Activated CD4-positive, alpha-beta T cell treated with anti-CD3 and anti-CD28 coated beads, Interleukin-2, amount 50 U/mL, for 16 hours (primary cell): ENCODE results near the gene FKBP14.

Experiments
- DNase-seq: peaks from one replicate; pipeline ENCODE4 v3.0.0-alpha.2; 2020

FKBP14 gene, protein sequence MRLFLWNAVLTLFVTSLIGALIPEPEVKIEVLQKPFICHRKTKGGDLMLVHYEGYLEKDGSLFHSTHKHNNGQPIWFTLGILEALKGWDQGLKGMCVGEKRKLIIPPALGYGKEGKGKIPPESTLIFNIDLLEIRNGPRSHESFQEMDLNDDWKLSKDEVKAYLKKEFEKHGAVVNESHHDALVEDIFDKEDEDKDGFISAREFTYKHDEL

DNA sequence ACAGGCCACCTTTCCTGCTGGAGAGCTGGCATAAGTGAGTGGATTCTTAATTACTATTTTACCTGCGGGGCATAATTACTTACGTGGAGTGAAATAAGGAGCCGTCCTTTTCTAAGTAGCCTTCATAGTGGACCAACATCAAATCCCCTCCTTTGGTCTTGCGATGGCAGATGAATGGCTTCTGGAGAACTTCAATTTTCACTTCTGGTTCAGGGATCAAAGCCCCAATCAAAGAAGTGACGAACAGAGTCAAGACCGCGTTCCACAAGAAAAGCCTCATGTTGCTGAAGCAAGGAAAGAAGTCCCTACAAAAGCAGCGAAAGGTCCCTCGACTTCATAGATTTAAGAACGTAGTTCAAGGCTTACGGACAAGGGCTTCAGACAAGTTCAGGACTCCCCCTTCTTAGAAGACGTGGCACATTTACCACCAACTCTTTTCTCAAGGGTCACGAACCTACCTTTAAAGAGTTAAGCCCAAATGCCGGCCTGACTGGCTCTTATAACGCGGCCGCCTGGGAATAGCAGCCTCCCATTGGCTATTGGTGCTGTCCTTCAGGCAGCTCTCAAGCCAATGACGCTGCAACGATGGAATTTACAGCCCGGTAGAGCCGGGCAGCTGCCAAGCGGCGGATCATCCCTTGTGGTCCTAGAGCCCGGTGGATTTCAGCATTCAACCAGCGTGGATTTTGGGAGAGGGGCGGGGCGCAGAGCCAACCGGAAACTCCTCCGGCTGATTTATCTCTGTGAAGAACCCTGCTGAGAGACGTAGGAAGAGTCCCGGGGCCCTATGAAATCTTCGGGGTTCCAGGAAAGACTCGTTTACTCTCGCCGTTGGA lies at the start of gene FKBP14:
FKBP14 (minus strand) TSS at position 474 of the 836 bp plus-strand sequence; CDS start at position 280, 194 bp downstream.
- peak; percentile 96 for DNase-seq

DNA sequence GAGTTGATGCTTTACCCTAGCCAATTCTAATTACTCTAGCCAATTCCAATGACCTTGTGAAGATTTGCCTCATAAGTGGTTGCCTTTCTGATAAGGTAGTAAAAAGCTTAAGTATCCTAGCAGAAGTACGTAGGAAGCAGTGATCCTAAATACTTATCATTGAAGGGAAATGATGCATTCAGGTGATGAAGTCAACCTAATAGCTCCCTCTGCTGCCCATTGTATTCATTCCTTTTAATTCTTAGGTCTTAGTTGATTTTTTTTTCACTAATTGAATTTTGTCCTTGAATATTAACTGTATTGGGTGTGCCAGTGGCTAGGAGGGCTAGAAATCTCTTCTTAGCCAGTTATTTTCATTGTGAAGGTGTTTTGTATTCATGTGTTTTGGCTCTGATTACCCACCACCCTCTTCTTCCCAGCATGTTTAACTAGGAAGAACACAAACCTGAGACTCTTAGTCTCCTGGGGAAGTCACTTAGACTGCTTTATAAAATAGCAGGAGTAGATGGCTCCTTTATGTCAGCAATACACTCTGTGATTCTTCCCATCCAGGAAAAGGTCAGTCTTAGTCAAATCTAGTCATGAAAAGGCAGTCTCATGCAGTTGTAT lies 48.0 kb upstream of the FKBP14 start:
- DNase-seq = peak; percentile 18

GRCh38 chr7:30072735-30073134 lies 46.2 kb upstream of the FKBP14 start:
- no peak for DNase-seq

DNA sequence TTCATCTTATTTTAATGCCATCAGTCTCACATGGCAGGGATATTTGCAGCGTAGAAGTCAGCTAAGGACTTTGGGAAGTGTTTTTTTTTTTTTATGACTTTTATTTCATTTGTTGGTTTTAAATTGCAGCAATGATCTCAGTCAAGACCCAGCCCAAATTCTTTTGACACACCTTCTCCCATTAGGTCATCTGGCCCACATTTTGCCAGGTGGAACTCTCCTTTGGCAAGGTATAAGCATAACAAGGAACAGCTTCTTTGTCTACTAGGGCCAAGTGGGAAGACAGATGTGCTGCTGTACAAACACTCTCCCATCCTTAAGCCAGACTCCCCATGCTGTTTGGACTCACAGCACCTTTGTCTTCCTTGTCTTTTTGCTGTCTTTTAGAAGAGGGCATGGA lies 43.5 kb upstream of the FKBP14 start:
- DNase-seq = no peak

DNA sequence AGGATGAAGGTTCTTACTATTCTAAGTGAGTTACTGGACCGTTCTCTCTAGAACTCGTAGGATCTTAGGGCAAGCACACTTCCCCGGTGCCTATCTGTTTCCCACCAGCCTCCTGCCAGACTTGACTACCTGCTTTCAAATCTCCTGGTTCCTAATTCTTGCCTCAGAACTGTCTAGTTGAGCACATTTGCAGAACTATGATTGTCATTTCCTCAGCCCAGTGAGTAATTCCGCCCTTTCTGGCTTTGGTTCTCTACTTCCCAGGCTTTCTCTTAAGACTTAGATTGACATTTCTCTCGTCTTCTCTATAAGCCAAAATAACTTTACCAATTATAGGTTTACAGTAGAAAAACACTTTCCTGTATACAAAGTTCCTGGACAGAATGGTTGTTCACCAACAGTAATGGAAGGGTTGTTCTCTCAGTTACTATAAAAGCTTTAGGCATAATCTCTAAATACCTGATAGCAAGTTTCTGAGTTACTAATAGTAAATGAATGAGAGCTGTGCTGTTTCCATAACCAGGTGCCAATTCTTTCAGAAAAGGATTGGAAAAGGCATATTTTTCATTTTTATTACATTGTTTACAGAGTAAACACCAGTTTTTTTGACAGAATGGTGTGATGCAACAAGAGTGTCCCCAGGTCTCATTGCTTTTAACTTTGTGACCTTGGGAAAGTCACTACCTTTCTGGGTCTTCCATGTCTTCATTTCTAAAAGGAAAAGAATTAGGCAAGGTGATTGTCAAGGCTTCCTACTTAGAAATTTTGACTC lies 42.8 kb upstream of the FKBP14 start:
- DNase-seq = no peak

GRCh38 chr7:30068117-30068516 lies 41.6 kb upstream of the FKBP14 start:
- no peak for DNase-seq

DNA sequence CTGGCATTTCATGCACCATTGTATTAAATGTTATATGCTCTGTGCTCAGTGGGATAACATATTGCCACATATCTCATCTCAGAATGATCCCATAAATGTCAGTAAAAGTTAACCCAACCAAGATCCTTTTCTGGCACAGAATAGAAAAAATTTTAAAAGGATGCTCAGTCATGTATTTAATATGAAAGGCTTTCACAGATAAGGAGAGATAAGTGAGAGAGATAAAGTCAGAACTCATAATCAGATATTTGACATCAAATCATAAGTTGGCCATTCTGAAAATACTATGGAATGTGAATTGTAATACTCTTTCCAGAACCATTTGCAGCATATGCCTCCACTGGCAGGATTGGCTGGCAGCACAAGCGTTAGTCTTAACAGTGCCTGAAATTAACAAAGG lies 40.2 kb upstream of the FKBP14 start:
- DNase-seq = no peak

DNA sequence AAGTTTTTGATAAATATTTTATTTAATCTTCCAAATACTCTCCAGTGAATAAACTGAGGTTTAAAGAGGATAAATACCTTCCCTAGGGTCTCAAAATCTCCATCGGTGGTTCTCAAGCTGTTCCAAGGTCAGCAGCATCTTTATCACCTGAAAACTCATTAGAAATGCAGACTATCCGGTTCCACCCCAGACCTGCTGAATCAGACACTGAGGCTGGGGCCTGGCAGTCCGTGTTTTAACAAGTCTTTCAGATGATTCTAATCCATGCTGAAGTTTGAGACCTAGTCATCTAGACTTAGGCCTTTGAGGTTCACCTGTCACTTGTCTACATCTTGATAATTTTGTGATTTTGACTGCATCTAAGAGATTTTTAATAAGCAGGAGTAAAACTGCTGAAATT lies 39.2 kb upstream of the FKBP14 start:
- DNase-seq = no peak

- DNase-seq = peak; percentile 16
Observed at GRCh38 chr7:30062587-30062986, 36.1 kb upstream of the FKBP14 start.

DNA sequence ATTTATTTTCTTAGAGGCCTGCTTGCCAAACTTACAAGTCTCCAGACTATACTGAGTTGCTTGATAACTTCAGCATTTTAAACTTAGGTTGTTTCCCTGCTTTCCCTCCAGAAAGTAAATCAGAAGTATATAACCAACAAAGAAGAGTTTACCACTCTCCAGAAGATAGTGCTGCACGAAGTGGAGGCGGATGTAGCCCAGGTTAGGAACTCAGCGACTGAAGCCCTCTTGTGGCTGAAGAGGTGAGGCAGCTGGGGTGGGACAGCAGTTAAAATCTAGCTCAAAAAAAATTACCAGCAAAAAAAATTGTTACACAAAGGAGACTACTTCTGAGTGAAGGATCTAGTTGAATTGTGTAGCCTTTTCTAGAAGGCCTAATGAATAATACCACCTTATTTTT lies 35.3 kb upstream of the FKBP14 start:
- peak; percentile 24 for DNase-seq

DNA sequence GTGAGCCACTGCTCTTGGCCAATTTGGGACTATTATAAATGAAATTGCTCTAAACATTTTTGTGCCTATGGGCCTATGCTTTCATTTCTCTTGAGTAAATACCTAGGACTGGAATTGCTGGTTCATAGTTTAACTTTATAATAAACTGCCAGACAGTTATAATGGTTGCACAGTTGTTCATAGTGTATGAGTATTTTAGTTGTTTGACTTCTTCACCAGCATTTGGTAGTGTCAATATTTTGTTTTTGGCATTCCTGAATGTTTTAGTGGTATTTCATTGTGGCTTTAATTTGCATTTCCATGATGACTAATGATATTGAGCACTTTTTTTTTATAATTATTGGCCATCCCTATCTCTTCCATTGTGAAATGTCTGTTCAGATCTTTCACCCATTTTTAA lies 31.2 kb upstream of the FKBP14 start:
- no peak for DNase-seq

DNA sequence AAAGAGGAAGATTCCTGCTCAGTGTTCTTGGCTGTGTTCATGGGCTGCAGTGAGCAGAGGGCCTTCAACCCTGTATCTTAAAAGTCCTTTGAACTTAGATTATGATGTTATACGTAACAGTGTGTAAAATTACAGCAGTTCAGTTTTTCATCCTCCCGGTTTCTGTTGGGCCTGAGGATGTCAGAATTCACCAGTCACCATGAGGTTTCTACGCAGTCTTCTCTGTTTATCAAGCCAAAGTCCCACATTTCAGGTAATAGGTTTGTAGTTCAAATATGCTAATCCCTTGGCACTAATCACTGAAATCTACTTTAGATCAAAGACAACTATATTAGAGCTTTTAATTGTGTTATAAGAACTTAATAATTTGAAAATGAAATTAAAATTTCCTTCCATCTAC lies 26.6 kb upstream of the FKBP14 start:
- DNase-seq = no peak

DNA sequence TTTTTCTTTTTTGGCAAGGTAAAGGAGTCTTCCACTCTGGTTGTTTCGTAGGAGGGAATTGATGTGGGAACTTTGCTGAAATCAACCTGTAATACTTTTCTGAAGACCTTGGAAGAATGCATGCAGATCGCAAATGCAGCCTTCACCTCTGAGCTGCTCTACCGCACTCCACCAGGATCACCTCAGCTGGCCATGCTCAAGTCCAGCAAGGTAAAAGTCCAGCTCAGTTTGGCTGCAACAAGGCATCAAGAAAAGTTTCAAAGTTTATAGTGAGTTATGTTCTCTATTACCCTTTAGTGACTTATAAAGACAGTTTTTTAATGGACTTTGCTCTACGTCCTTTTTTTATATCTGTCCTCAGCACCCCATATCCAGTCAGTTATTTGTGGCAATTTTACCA lies 22.7 kb upstream of the FKBP14 start:
- no peak for DNase-seq

DNA sequence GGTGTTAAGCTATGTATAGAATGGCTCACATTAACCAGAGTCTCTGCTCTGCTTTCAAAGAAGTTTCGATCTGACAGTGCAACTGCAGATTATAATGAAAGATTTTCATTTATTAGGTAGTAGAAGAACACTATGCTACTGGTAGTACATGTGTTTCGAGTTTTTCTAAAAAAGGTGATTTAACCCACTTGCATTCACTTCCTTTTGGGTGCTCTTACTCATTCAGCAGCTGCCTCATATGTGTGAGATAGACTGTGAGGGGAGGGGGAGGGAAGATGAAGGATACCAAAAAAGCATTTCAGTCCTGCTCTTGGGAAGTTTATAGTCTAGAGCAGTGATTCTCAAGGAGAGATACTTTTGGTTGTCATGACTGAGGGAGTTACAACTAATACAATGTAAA lies 22.1 kb upstream of the FKBP14 start:
- DNase-seq = peak; percentile 10

DNA sequence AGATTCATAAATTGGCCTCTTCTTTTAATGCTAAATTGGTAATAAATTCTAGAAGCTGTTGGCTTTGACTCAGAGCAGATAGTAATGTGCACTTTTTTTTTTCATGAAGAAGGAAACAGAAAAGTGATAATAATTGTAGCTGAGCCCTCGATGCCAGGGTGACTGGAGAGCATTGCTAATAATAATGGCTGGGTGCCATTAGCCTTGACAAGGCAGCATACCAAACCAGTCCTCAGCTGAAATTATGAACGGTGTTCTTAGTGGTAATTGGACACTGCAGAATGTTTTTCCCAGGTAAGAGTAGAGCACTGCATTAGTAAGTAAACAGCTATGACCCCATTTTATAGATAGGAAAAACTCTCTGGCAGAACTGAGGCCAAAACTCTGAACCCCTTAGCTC lies 20.6 kb upstream of the FKBP14 start:
- no peak for DNase-seq

DNA sequence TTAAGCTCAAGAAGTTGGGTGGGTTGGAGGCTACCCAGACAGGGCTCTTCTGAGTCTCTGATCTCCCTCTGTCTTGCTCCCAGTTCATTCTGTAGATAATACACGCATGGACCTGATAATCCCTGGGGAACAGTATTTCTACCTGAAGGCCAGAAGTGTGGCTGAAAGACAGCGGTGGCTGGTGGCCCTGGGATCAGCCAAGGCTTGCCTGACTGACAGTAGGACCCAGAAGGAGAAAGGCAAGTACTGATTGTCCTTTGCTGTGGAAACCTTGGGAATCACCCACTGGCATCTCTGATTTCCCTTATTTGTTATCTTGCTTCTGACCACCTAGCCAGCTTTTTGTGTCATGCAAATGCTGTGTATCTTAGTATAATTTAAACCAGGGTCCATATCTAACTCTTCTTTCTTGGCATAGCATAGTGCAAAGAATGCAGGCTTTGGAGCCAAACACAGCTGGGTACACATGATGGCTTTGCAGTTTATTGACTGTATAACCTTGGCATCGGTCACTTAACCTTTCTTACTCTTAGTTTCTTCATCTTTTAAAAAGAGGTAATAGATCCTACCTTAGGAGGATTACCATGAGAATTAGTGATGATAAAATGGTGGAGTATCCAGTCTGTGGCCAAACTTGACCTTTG lies 19.7 kb upstream of the FKBP14 start:
- DNase-seq = no peak

GRCh38 chr7:30041526-30042269 lies 15.2 kb upstream of the FKBP14 start:
- DNase-seq = no peak

DNA sequence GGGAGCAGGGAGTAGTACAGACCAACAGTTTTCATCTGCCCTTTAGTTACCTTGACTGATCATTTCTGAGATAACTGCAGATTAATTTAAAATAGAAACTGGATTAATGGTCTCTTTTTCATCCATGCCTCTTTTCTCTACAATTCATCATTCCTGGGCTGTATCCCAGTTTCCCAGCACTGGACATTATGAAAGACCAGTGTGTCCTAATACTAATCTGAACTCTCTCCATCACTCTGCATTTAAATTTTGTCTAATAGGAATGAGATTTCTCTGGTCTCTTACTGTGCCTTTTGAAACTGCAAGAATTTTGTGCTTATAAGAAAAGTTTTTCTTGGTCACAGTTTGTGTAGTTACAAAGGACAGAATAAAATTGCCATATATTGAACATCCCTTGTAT lies 14.4 kb upstream of the FKBP14 start:
- DNase-seq = no peak

- DNase-seq = no peak
Observed at GRCh38 chr7:30038196-30038980, 11.9 kb upstream of the FKBP14 start.

- no peak for DNase-seq
Observed at GRCh38 chr7:30036220-30036619, 9.7 kb upstream of the FKBP14 start.

DNA sequence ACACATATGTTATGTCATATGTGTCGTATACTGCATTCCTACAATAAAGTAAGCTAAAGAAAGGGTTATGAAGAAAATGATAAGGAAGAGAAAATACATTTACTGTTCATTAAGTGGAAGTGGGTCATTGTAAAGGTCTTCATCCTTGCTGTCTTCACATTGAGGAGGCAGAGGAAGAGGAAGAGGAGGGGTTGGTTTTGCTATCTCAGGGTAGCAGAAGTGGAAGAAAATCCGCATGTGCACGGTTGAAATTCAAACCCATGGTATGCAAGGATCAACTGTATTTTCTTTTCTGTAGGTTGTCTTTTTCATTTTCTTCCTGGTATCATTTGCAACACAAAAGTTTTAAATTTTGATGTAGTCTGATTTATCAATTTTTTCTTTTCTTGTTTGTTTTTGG lies 8.0 kb upstream of the FKBP14 start:
- no peak for DNase-seq
